Renal cortical epithelial cell (primary cell): ENCODE measurements around the gene DLG2. TPM values are rescaled to one million over a fixed set of nuclear protein-coding genes. Genes with fewer than 3 reads are reported as not detected.
"Not testable (repeated sequence)": the region's sequence is repeated elsewhere in the genome, so short reads cannot be mapped to it uniquely, and the experiment has no call there.

Source experiments
- DNase-seq: peaks from one replicate; pipeline ENCODE4 v3.0.0-alpha.2; 2011; ENCODE audit warnings: low read depth
- total RNA-seq: library from RNA; depleted of rRNA; stranded (reverse); fragments of >200 nt; gene quantifications from 2 replicates; pipeline ENCODE4 v1.2.3, GENCODE V29; 2014

Gene DLG2
- total RNA-seq, 1 donor from 2014 or later = 0.85 TPM

DNA sequence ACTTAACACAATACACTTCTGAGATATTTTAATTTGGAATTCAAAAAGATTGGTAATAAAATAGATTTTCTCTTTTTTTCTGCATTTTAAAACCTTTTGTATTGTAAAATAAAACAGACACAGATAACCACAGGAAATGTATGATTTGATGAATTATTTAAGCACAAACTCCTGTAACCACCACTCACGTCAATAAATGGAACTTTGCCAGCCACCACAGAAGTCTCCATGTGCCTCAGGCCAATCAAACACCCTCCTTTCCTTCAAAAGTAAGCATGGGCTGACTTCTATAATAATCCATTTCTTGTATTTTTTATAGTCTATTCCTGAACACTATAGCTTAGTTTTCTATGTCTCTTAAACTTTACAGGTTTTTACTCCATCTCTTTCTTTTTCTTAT, 721.7 kb downstream of the DLG2 start:
- DNase-seq = no peak

DNA sequence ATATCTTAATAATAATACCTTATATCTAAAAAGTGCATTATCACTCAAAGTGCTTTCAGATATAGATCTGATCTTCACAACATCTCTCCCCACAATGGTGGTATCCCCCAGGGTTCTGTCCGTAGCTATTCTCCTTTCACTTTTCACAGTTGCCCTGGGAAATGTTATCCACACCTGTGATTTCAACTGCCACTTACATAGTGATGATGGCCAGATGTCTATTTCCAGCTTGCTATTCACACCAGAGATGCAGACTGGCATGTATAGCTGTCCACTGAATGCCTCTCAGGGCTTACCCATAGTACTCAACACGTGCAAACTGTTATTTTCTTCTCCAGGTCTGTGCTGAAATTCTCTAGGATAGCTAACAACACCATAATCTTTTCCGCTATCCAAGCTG, 724.7 kb downstream of the DLG2 start:
- no peak for DNase-seq

DNA sequence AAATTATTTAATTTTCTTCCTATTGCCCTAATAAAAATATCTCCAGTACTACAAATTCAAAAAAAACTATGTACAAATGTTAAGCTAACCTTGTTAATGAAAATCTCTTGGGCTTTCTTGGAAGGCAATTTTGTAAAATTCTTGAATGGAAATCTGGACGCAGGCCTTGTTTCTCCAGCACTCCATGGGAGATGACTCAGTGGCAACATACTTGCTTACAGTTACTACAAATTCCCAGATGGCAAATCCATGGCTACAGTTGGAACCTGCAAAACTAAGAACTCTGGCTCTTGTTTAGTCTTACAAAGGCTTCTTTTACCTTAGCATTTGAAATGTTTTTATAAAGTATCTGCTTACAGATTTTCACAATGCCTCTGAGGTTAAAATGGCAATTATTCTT, 725.2 kb downstream of the DLG2 start:
- DNase-seq = no peak

DNA sequence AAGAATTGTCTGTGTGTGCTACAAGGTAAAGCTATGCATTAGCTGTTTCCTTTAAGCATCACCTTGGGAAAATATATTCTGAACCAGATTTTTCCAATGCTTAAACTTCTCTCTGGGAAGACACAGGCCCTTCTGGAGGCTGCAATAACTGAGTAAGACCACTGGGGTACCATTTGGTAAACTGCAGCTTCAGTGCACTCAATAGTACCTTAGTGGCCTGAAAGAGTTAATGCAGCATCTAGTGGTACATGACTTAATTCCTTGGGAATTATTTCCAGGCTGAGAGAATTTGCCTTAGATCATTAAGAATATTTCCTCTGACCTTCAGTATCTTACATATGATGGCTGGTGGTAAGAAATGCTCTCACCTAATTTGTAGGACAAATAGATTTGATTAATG, 727.4 kb downstream of the DLG2 start:
- DNase-seq = peak; percentile 38

DNA sequence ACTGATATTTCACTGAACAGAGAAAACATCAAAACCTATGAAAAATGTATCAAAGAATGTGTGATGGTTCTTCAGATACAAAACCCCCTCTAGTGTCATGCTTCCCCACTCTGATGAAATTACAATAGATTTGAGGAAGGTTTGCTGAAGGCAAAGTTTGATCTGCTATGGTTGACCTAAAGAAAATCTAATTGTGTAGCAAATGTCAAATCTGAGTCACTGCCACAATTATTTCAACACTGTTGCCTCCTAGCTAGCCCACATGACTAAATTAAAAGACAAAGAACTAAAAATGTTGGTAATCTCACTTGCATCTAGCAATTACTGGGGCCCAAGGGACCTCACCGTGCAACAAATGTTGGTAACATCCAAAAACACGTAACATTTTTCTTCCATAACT, 728.0 kb downstream of the DLG2 start:
- peak; percentile 60 for DNase-seq

DNA sequence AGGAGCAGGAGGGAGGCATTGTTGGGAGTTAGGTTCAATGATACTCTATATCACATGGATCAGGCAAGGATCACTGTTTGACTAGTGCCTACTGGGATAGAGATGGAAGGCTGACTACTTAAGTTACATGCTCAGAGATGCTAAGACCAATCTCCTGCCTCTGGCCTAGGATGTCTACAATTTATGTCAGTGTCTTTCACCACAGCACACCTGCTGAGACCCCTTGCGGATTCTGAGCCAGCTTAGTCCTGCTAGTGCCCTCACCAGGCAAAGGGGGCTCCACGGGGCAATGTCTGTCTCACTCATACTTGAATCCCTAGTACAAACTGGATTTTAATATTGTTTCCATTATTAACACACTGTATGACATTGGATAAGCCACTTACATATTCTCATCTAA, 732.5 kb downstream of the DLG2 start:
- DNase-seq = no peak

DNA sequence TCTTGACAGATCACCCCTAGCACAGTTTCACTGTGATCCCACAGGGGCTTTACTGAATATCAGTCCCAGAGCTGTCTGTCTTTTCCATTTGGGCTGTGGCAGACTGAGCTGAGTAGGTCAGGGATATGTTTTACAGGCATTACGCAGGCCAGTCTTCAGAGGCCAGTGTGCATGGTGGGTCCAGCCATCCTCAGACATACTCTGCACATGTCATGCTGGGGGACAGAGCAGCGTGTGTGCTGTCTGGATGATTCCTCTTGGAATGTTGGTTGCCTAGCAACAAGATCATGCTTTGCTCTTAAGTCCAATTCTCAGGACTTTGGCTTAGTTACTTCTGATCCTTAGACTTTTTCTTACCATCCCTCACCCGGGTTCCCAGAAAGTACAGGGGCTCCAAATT, 736.5 kb downstream of the DLG2 start:
- DNase-seq = peak; percentile 23

DNA sequence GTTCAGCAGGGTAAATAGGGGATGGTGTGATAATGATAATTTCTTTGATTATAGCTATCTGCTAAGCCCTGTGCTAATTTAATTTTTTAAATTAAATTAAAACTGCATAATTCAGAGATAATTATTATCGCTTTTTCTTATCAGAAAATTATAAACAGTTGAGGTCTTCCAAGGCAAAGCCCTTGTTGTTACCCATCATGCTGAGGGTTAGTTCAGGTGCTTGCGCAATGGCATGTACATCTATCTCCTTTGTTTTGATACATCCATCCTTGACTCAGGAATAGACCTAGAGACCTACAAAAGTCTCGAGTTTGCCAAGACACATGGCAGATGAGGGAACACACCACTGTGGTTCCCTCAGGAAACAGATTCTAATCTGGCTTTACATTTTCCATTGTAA, 737.6 kb downstream of the DLG2 start:
- DNase-seq = no peak

DNA sequence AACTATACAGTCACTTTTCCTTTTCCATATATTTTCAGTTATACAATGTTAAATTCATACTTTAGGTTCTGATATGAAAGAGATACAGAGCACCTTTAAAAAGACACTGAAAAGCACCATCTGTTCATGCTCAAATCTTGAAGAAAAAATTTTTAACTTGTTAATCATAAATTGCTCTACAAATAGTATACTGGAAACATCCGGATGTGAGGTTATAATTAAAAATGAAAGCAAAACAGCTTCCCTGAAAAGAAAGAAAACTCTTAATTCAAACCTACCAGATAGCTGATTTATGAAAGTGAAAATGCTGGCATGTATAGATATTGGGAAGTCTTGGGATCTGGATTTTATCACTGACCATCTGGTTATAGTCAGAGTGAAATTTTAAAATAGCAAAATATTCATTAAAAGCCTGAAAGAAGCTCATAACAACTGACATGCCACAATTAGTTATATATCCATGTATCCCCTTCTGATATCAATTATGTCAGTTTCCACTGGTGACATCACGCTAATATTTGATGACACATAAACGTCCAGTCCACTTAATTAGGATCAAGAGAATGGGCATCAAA, 740.0 kb downstream of the DLG2 start:
- DNase-seq = no peak

DNA sequence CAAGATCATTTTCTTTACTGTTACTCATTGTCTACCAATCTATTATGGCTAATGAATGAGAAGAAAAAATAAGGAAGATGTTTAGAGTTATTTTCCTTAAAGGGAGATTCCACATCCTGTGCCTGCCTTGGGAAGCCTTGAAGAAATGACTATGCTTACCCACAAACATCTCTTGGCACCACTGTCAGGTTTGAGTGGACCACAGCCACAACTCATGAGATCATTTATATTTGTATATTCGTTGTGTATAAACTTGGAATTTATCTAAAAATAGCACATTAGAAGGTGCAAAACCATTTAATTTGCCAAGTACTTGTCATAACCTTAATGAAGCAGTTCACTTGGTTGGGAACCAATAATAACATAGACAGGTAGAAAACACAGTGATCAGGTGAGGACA, 740.8 kb downstream of the DLG2 start:
- DNase-seq = peak; percentile 49

DNA sequence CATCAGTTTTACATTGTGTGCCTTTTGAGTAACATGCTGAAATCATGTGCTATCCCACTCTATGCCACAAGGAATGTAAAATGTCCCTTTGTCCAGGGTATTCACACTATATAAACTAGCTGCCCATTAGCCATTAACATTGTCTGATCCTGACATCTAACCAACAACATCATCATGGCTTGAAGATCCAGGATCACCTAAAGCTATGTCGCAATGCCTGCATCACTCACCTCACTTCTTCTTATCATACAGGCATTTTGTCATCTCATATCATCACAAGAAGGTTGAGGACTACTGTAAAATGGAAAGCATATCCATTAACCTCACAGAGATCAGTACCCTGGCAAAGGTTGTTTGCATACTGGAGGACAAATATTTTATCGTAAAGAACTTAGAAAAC, 742.3 kb downstream of the DLG2 start:
- DNase-seq = no peak

DNA sequence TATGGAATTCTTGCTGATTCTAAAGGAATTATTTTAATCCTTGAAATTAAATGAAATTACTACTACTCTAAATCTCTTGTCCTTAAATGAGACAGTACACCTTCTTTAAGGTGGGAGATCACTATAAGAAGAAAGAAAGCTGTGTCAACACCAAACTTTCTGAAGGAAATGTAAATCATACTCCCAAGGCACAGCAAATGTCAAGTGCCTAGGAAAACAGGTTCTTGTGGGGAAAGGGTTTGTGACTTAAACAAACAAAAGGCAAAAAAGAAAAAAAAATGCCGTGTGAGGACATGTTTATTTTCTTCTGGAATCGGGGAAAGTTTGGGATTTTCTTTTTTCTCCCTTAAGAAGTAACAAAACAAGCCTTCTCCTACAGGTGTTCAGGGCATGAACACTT, 745.1 kb downstream of the DLG2 start:
- DNase-seq = no peak

DNA sequence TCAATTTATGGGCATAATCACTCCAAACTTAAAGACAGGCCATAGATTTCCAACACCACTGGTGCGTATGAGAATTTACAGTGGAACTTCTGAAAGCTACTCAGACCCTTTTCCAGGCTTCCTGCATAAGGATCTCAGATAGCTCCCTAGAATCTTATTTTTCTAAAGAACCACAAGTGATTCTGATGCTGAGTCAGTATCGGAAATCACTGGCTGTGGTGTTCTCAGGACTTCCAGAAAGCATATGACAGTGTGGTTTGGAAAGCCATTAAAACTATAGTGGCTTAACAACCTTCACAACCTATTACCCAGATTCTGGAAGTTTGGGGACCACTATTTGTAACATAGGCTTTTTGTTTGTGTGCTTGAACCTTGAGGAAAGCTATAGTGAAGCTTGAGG, 756.0 kb downstream of the DLG2 start:
- DNase-seq = no peak

DNA sequence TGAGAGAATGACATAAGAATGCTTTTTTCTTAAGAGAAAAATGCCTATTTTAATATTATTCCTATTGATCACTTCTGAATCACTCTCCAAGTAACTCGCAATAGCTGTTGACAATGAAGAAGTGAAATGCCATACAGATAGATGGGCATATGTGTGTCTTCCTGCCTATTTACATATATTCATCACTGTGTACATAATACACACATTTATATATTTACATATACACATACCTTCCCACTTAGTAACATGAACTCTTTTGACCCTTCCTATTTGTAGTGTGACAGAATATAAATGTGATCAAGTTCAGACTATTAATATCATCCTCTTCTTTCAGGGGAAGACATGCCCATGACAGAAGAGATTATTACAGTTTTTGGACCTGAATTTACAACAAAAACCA, 756.7 kb downstream of the DLG2 start:
- DNase-seq = no peak

DNA sequence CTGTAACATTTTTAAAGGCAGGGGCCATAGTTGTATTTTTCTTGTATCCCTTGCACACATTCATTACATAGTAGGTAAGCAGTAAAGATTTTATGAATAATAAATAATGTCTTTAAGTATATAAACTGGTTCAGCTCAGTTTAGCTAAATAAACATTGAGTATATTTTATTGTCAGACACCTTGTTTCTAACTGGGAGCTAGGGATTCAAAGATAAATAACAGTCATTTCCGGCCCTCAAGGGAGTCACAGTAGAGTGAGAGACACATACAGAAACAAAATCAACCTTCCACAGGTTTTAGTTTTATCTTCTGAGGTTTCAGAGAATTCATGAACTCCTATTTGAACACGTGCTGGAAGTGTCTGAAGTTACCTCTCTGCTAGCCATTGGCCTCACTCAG, 760.2 kb downstream of the DLG2 start:
- DNase-seq = no peak

DNA sequence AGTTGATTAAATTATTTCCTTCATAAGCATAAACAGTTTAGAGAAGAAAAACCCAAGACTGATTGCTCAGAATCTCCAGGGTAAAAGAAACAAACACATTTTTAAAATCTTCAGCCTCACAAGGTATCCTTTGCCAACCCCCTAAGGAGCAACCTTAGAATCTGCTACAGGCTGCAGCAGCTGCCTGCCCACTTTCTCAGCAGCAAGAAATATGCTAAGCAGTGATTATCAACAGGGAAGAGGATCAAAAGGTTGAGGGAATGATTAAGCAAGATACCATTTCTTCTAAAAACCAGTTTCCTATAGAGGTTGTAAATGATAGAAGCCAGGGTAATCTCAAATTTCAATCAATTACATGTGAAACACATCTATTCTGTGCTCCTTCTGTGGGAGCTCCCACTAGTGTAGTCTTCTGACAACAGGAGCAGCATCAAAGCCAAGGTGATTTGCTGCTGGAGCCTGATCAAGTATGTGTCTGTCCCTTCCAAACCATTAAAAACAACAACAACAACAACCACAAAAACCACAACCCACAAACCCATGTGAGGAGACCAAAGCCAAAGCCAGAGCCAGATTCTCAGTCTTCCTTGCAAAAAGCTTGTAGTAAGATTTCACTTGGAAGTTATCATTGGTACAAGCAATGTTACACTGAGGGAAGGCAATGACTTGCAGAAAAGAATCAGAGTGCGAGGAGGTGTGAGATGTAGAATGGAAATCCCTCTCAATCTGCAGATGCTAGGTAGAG, 761.2 kb downstream of the DLG2 start:
- peak; percentile 33 for DNase-seq

DNA sequence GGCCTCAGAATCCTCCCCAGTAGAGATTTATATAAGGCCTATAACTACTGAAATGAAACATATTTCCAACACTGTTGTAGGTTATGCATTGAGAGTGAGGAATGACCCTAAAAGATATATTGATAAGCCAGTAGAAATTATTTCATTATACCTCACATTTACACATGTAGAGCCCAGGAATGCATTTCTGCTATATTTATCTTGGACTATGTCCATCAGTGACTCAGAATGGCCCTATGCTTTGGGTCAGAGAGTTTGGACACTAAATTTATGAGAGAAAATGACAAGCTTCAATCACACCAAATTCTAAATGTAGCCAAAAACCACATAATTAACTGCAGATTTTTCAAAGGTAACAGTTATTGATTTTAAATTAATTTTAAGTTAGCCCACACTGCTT, 761.9 kb downstream of the DLG2 start:
- peak; percentile 51 for DNase-seq

DNA sequence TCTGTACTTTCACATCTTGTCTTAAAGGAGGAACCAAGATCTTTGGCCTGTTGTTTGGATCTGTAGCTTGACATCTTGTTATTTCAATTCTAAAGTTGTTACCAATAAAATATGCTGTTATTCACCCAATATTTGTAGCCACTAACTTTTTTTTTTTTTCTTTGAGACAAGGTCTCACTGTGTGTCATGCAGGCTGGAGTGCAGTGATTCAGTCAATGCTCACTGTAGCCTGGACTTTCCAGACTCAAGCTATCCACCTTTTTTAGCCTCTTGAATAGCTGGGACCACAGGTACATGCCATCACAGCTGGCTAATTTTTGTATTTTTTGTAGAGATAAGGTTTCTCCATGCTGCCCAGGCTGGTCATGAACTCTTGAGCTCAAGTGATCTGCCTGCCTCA, 769.4 kb downstream of the DLG2 start:
- peak; percentile 16 for DNase-seq

DNA sequence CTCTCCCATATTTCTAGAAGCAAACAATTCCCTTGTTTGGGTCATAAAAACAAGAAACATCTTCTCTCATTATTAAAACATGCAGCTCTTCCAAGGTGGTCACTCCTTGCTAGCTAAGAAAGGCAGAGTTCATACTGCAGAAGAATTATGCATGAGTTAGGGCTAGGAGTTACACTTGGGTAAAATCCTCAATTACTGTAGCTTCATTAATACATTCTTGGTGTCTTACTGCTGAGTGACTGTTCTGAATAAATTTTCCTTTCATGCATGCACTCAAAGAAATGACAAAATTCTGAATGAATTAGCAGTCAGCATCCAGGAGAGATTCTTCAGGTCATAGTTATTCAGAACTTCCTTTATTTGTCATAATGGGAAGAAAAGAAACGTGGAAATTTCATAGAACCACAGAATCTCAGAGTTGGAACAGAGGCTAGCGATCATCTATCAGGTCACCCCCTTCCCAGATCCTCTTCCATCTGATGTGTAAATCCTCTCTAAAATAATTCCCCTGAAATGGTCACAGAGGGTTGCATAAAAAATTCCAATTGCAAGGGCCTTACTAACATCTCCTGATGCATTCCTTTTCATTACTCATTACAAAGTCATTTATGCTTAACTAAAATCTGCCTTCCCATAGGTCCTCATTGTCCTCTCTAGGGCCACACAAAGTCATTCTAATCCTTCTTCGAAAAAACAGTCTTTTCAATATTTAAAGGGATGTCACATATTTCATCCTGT, 771.5 kb downstream of the DLG2 start:
- DNase-seq = peak; percentile 78

DNA sequence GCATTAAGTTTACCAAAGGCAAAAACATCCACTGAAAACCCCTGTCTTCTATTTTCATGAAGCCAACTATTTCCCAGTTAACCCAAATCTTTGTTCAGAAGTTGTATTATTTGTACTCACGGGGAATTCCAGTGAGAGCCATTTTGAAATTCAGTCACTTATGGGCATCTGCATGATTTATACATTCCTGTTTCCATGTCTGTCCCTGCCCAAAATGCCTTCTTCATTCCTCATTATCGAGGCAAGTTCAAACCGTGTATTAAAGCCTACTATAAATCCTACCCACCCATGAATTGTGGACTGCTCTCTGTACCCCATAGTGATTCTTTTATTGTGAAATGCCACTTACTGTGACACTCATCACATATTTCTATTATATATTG, 772.7 kb downstream of the DLG2 start:
- DNase-seq = no peak

DNA sequence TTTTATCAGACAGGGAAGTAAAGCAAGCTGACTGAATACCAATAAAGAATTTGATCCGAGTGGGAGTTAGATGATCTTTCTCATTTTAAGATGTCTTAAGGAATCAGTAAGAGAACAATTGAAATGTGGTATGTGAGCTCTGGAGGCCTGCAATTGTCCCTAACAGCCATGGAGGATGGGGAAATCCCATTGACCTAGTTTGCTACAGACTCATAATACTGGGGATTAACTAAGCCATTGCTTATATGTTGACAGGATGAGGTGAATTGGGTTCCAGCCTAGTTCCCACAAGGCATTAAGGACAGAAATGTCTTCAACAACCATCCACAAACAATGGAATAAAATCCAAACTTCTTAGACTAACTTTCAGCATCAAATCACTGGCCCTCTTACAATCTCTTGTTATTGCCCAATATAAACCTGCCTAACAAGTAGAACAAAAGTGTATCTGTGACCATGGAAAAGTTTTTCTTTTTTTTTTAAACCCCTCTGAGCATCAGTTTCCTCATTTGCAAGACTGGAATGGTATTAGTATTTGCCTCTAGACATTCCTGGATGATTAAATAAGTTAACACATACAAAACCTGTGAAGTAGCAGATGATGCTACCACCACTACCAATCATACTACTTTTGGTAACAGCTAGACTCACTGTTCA, 773.2 kb downstream of the DLG2 start:
- DNase-seq = peak; percentile 13

DNA sequence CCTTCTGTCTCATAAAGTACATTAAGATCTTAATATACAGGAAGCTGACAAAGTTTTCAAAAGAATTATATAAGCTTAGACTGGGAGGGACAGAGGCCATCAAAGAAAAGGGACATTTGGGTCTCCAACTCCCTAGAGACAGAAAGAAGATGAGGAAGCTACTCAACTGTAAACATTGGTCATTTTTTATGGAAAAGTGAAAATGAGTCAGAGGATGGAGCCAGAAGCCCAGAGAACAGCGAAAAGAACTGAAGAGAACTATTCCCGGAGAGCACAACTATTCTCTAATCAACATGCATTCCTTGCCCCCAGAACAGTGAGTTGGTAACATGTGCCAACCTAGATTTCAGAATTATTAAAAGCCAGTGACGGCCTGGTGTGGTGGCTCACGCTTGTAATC, 779.3 kb downstream of the DLG2 start:
- DNase-seq = no peak

DNA sequence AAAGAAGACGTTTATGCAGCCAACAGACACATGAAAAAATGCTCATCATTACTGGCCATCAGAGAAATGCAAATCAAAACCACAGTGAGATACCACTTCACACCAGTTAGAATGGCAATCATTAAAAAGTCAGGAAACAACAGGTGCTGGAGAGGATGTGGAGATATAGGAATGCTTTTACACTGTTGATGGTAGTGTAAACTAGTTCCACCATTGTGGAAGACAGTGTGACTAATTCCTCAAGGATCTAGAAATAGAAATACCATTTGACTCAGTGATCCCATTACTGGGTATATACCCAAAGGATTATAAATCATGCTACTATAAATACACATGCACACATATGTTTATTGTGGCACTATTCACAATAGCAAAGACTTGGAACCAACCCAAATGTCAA, 786.9 kb downstream of the DLG2 start:
- not testable (repeated sequence) for DNase-seq
